ENCODE results near the gene CHERP.
"Not testable (repeated sequence)": the region's sequence is repeated elsewhere in the genome, so short reads cannot be mapped to it uniquely, and the experiment has no call there.

The CHERP gene

DNA sequence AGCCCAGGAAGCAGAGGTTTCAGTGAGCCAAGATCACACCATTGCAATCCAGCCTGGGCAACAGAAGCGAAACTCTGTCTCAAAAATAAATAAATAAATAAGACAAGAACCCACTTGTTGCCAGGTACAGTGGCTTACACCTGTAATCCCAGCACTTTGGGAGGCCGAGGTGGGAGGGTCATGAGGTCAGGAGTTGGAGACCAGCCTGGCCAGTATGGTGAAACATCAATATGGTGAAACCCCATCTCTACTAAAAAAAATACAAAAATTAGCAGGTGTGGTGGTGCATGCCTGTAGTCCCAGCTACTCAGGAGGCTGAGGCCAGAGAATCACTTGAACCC is 69.7 kb downstream of the CHERP start:
- DNase-seq = not testable (repeated sequence)

DNA sequence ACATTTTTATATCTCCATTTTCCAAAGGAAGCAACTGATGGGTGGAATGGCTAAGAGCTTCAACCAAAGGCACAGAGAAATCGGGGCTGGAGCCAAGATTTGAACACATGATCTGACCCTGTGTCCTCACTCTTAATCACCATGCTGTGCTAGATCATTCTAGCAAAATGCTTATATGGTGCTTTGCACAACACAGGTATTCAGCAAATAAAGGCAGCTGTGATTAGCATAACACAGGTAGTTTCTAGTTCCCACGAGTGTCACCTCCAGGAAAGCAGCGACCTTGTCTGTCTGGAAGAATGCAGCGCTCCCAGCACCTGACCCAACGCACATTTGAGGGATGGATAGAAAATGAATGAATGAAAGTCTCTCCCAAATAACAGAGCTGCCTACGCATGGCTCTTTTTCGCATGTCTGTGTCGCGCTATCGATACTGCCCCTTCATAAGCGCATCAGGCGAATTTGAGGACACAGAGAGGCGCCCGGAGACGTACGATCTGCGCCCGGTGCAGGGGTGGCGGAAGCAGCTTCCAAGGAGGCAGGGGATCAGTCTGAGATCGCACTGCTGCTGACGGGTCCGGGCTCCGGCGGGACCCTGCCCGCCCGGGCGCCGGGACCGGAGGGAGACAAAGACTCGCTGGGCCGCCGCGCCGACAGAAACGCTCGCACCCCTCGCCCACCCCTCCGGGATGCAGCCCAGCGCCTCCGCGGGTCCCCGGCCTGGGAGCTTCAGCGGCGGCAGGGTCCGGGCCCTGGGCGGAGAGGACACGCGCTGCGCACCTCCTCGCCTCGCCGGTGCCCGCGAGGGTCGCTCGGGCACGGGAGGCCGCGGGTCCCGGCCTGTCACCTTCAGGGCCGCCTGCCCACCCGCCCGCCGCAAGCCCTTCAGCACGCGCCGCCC is 71.1 kb downstream of the CHERP start:
- peak; percentile 29 for DNase-seq

DNA sequence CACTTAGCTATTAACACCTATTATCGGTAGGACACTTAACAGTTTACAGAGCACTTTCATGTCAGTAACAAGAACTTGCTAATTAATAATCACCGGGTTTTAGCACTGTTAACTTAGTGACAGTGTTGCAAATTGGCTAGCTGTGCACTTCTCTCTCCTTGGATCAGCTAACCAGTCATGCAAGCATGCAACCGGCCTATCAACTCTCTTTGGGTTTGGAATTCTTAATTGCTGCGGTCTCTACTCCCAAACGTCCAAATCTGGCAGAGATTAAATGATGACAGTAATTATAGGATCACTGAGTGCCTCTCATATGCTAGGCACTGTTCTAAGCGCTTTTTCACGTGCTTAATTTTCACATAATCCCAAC is 71.7 kb downstream of the CHERP start:
- no peak for DNase-seq
